SK-N-SH treated with all-trans-retinoic acid at 6 μM for 48 hours (cell line): ENCODE data around the gene ASIC4.

Source experiments
- ATAC-seq: fragments of 200-7000 bp; cut with Tn5 transposase; 3 replicates; pipeline ENCODE4 v1.9.1; 2020; ENCODE audit warnings: mild to moderate bottlenecking, moderate library complexity
- ARNTL ChIP-seq: fragments of 450-650 bp; formaldehyde crosslinking; IDR thresholded peaks from 2 replicates; pipeline ENCODE4 v1.5.0; 2020; ENCODE audit warnings: low read depth, mild to moderate bottlenecking, moderate library complexity, borderline replicate concordance
- BACH2 ChIP-seq: fragments of 250-450 bp; sonication (Bioruptor Pico); IDR thresholded peaks from 2 replicates; pipeline ENCODE4 v1.9.0; 2021; ENCODE audit warnings: mild to moderate bottlenecking, borderline replicate concordance
- CREB5 ChIP-seq: fragments of 250-450 bp; sonication (Bioruptor Pico); IDR thresholded peaks from 2 replicates; pipeline ENCODE4 v1.5.1; 2020; ENCODE audit warnings: low read depth, mild to moderate bottlenecking, moderate library complexity
- CSDC2 ChIP-seq: fragments of 250-450 bp; sonication (Bioruptor Pico); IDR thresholded peaks from 2 replicates; pipeline ENCODE4 v1.5.0; 2020; ENCODE audit warnings: mild to moderate bottlenecking, moderate library complexity
- ESRRG ChIP-seq: fragments of 250-450 bp; sonication (Bioruptor Pico); IDR thresholded peaks from 2 replicates; pipeline ENCODE4 v1.6.1; 2021; ENCODE audit warnings: mild to moderate bottlenecking
- GLIS3 ChIP-seq: fragments of 250-450 bp; sonication (Bioruptor Pico); IDR thresholded peaks from 2 replicates; pipeline ENCODE4 v1.5.0; 2020; ENCODE audit warnings: mild to moderate bottlenecking, moderate library complexity
- ISL1 ChIP-seq: fragments of 250-450 bp; sonication (Bioruptor Pico); IDR thresholded peaks from 2 replicates; pipeline ENCODE4 v2.1.2; 2022; ENCODE audit warnings: mild to moderate bottlenecking, moderate library complexity
- OSR1 ChIP-seq: fragments of 250-450 bp; sonication (Bioruptor Pico); IDR thresholded peaks from 2 replicates; pipeline ENCODE4 v1.8.0; 2022; ENCODE audit warnings: moderate library complexity, mild to moderate bottlenecking, inconsistent platforms
- PPARA ChIP-seq: fragments of 250-450 bp; sonication (Bioruptor Pico); IDR thresholded peaks from 2 replicates; pipeline ENCODE4 v1.5.0; 2020; ENCODE audit warnings: mild to moderate bottlenecking, borderline replicate concordance
- RARB ChIP-seq: fragments of 250-450 bp; sonication (Bioruptor Pico); IDR thresholded peaks from 2 replicates; pipeline ENCODE4 v1.8.0; 2021; ENCODE audit warnings: mild to moderate bottlenecking, moderate library complexity
- SNAI2 ChIP-seq: fragments of 250-450 bp; sonication (Bioruptor Pico); IDR thresholded peaks from 2 replicates; pipeline ENCODE4 v1.5.0; 2020; ENCODE audit warnings: mild to moderate bottlenecking, moderate library complexity
- TCF4 ChIP-seq: fragments of 250-450 bp; sonication (Bioruptor Pico); IDR thresholded peaks from 2 replicates; pipeline ENCODE4 v1.8.0; 2021; ENCODE audit warnings: mild to moderate bottlenecking, moderate library complexity, borderline replicate concordance
- TOX ChIP-seq: fragments of 250-450 bp; sonication (Bioruptor Pico); IDR thresholded peaks from 2 replicates; pipeline ENCODE4 v1.8.0; 2021; ENCODE audit warnings: mild to moderate bottlenecking, moderate library complexity, borderline replicate concordance
- ZC3H10 ChIP-seq: fragments of 250-450 bp; sonication (Bioruptor Pico); IDR thresholded peaks from 2 replicates; pipeline ENCODE4 v1.5.1; 2021; ENCODE audit warnings: mild to moderate bottlenecking, moderate library complexity
- ZFP3 ChIP-seq: fragments of 250-450 bp; sonication (Bioruptor Pico); IDR thresholded peaks from 2 replicates; pipeline ENCODE4 v1.5.0; 2020; ENCODE audit warnings: mild to moderate bottlenecking, moderate library complexity
- ZFP30 ChIP-seq: fragments of 450-650 bp; formaldehyde crosslinking; IDR thresholded peaks from 2 replicates; pipeline ENCODE4 v1.5.0; 2022; ENCODE audit warnings: mild to moderate bottlenecking, moderate library complexity
- ZNF565 ChIP-seq: fragments of 450-650 bp; formaldehyde crosslinking; conservative IDR thresholded peaks from 2 replicates; pipeline ENCODE4 v1.5.0; 2020; ENCODE audit warnings: low read depth, mild to moderate bottlenecking, moderate library complexity
- ZNF70 ChIP-seq: fragments of 450-650 bp; formaldehyde crosslinking; IDR thresholded peaks from 2 replicates; pipeline ENCODE4 v1.5.0; 2020; ENCODE audit warnings: mild to moderate bottlenecking, moderate library complexity
- ZNF8 ChIP-seq: fragments of 450-650 bp; formaldehyde crosslinking; IDR thresholded peaks from 2 replicates; pipeline ENCODE4 v1.5.0; 2020; ENCODE audit warnings: mild to moderate bottlenecking, moderate library complexity
- TF ChIP-seq, protein P1 (sequence below): fragments of 250-450 bp; sonication (Bioruptor Pico); IDR thresholded peaks from 2 replicates; pipeline ENCODE4 v1.5.1; 2021; ENCODE audit warnings: mild to moderate bottlenecking, moderate library complexity
- TF ChIP-seq, protein P2 (sequence below): fragments of 250-450 bp; sonication (Bioruptor Pico); IDR thresholded peaks from 2 replicates; pipeline ENCODE4 v1.5.0; 2020; ENCODE audit warnings: mild to moderate bottlenecking, moderate library complexity
- TF ChIP-seq, protein P3 (sequence below): fragments of 250-450 bp; sonication (Bioruptor Pico); IDR thresholded peaks from 2 replicates; pipeline ENCODE4 v1.8.0; 2020; ENCODE audit warnings: mild to moderate bottlenecking, moderate library complexity, borderline replicate concordance
- TF ChIP-seq, protein P4 (sequence below): fragments of 250-450 bp; sonication (Bioruptor Pico); IDR thresholded peaks from 2 replicates; pipeline ENCODE4 v1.8.0; 2021; ENCODE audit warnings: low read depth, mild to moderate bottlenecking, moderate library complexity, borderline replicate concordance

ASIC4 gene

DNA sequence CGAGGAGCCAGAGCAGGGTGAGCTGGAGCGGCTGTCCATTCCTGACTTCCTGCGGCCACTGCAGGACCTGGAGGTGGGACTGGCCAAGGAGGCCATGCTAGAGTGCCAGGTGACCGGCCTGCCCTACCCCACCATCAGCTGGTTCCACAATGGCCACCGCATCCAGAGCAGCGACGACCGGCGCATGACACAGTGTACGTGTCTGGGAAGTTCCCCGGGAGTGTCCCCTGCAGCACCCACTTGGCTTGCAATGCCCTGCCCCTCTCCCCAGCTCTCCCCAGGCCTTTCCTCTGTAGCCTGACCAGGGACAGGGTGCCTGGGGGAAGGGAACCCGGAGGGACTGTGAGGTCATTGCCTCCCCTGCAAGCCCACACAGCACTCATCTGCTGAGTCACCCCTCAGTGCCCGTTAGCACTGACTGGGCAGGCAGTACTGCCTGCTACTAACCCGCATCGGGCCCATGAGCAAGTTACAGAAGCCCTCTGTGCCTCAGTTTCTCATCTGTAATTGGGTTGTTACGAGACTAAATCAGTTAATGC, 45.0 kb upstream of the ASIC4 start:
- TF ChIP-seq ZC3H10 (no peak), ISL1 (CRISPR knock-in tag) (no peak), ESRRG (CRISPR knock-in tag) (no peak), ZFP30 (CRISPR knock-in tag) (no peak), RARB (CRISPR knock-in tag) (no peak), CREB5 (CRISPR knock-in tag) (no peak), ZNF70 (CRISPR knock-in tag) (no peak), BACH2 (CRISPR knock-in tag) (no peak), TOX (CRISPR knock-in tag) (no peak), OSR1 (no peak), ZNF8 (CRISPR knock-in tag) (no peak), ZFP3 (CRISPR knock-in tag) (no peak), PPARA (CRISPR knock-in tag) (no peak), GLIS3 (CRISPR knock-in tag) (no peak), CSDC2 (no peak), TCF4 (CRISPR knock-in tag) (no peak), SNAI2 (CRISPR knock-in tag) (no peak)
- TF ChIP-seq, protein P1, sequence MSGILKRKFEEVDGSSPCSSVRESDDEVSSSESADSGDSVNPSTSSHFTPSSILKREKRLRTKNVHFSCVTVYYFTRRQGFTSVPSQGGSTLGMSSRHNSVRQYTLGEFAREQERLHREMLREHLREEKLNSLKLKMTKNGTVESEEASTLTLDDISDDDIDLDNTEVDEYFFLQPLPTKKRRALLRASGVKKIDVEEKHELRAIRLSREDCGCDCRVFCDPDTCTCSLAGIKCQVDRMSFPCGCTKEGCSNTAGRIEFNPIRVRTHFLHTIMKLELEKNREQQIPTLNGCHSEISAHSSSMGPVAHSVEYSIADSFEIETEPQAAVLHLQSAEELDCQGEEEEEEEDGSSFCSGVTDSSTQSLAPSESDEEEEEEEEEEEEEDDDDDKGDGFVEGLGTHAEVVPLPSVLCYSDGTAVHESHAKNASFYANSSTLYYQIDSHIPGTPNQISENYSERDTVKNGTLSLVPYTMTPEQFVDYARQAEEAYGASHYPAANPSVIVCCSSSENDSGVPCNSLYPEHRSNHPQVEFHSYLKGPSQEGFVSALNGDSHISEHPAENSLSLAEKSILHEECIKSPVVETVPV (CRISPR knock-in tag): no peak
- TF ChIP-seq, protein P2, sequence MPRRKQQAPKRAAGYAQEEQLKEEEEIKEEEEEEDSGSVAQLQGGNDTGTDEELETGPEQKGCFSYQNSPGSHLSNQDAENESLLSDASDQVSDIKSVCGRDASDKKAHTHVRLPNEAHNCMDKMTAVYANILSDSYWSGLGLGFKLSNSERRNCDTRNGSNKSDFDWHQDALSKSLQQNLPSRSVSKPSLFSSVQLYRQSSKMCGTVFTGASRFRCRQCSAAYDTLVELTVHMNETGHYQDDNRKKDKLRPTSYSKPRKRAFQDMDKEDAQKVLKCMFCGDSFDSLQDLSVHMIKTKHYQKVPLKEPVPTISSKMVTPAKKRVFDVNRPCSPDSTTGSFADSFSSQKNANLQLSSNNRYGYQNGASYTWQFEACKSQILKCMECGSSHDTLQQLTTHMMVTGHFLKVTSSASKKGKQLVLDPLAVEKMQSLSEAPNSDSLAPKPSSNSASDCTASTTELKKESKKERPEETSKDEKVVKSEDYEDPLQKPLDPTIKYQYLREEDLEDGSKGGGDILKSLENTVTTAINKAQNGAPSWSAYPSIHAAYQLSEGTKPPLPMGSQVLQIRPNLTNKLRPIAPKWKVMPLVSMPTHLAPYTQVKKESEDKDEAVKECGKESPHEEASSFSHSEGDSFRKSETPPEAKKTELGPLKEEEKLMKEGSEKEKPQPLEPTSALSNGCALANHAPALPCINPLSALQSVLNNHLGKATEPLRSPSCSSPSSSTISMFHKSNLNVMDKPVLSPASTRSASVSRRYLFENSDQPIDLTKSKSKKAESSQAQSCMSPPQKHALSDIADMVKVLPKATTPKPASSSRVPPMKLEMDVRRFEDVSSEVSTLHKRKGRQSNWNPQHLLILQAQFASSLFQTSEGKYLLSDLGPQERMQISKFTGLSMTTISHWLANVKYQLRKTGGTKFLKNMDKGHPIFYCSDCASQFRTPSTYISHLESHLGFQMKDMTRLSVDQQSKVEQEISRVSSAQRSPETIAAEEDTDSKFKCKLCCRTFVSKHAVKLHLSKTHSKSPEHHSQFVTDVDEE (CRISPR knock-in tag): no peak
- TF ChIP-seq, protein P3, sequence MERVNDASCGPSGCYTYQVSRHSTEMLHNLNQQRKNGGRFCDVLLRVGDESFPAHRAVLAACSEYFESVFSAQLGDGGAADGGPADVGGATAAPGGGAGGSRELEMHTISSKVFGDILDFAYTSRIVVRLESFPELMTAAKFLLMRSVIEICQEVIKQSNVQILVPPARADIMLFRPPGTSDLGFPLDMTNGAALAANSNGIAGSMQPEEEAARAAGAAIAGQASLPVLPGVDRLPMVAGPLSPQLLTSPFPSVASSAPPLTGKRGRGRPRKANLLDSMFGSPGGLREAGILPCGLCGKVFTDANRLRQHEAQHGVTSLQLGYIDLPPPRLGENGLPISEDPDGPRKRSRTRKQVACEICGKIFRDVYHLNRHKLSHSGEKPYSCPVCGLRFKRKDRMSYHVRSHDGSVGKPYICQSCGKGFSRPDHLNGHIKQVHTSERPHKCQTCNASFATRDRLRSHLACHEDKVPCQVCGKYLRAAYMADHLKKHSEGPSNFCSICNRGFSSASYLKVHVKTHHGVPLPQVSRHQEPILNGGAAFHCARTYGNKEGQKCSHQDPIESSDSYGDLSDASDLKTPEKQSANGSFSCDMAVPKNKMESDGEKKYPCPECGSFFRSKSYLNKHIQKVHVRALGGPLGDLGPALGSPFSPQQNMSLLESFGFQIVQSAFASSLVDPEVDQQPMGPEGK: no peak
- ATAC-seq: peak; percentile 80

GRCh38 chr2:219470429-219470828, 43.9 kb upstream of the ASIC4 start:
- ATAC-seq: no peak
- TF ChIP-seq, protein P4, sequence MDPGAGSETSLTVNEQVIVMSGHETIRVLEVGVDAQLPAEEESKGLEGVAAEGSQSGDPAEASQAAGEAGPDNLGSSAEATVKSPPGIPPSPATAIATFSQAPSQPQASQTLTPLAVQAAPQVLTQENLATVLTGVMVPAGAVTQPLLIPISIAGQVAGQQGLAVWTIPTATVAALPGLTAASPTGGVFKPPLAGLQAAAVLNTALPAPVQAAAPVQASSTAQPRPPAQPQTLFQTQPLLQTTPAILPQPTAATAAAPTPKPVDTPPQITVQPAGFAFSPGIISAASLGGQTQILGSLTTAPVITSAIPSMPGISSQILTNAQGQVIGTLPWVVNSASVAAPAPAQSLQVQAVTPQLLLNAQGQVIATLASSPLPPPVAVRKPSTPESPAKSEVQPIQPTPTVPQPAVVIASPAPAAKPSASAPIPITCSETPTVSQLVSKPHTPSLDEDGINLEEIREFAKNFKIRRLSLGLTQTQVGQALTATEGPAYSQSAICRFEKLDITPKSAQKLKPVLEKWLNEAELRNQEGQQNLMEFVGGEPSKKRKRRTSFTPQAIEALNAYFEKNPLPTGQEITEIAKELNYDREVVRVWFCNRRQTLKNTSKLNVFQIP (CRISPR knock-in tag): no peak
- TF ChIP-seq SNAI2 (CRISPR knock-in tag): no peak
- no peak for TF ChIP-seq ZNF8 (CRISPR knock-in tag)
- no peak for TF ChIP-seq PPARA (CRISPR knock-in tag)
- TF ChIP-seq BACH2 (CRISPR knock-in tag): no peak
- TF ChIP-seq ZNF565: no peak
- TF ChIP-seq ZC3H10: no peak
- no peak for TF ChIP-seq ZFP30 (CRISPR knock-in tag)
- no peak for TF ChIP-seq ARNTL
- TF ChIP-seq RARB (CRISPR knock-in tag): no peak
- TF ChIP-seq CSDC2: no peak
